ENCODE data around the gene FOXA1. TPM values are rescaled to one million over a fixed set of nuclear protein-coding genes. Genes with fewer than 3 reads are reported as not detected.

FOXA1 gene
- total RNA-seq, 1 donor from 2014 or later: 30.5 TPM

- no peak for DNase-seq
- Histone ChIP-seq H3K36me3 (no peaks in the 10 kb centered on the region), H3K4me3 (peak overlapping the region; percentile 60), H3K27me3 (ENCODE audit: low read depth) (peaks cover 91% of the 10 kb centered on the region), H3K27ac (peak overlapping the region; percentile 83), H3K9me3 (no peaks in the 10 kb centered on the region), H3K4me1 (peaks cover 9% of the 10 kb centered on the region)
- intact Hi-C loops (cut with DNase I): no loop called here
- ATAC-seq: no peak
- TF ChIP-seq CTCF (IDR thresholded peaks at IDR 0.05): no peak
Measured at GRCh38 chr14:37587131-37587803, 7.8 kb downstream of the FOXA1 start.

GRCh38 chr14:37586797-37587130, 8.3 kb downstream of the FOXA1 start:
- H3K9me3 ChIP-seq: no peaks in the 10 kb centered on the region
- H3K27me3 ChIP-seq (ENCODE audit: low read depth): peaks cover 89% of the 10 kb centered on the region
- H3K4me1 ChIP-seq: peaks cover 9% of the 10 kb centered on the region
- no peak for DNase-seq
- TF ChIP-seq CTCF (IDR thresholded peaks at IDR 0.05): no peak
- ATAC-seq: no peak
- H3K36me3 ChIP-seq: no peaks in the 10 kb centered on the region
- H3K27ac ChIP-seq: peak overlapping the region; percentile 83
- intact Hi-C loops (cut with DNase I): no loop called here
- no peak overlapping the region for H3K4me3 ChIP-seq

- Histone ChIP-seq H3K36me3 (no peaks in the 10 kb centered on the region), H3K27me3 (ENCODE audit: low read depth) (peaks cover 87% of the 10 kb centered on the region), H3K4me3 (no peak overlapping the region), H3K9me3 (no peaks in the 10 kb centered on the region), H3K4me1 (peaks cover 9% of the 10 kb centered on the region), H3K27ac (peak overlapping the region; percentile 33)
- TF ChIP-seq CTCF (IDR thresholded peaks at IDR 0.05): no peak
- ATAC-seq: no peak
- intact Hi-C loops (cut with DNase I): no loop called here
- DNase-seq: no peak
Measured at GRCh38 chr14:37585971-37586796, 8.9 kb downstream of the FOXA1 start.

GRCh38 chr14:37585101-37585511, 9.9 kb downstream of the FOXA1 start:
- ATAC-seq (peak in 1 of 2 donors; percentile 4), DNase-seq (no peak)
- peaks cover 76% of the 10 kb centered on the region for H3K27me3 ChIP-seq (ENCODE audit: low read depth)
- no peaks in the 10 kb centered on the region for H3K36me3 ChIP-seq
- H3K4me3 ChIP-seq: peak overlapping the region; percentile 50
- intact Hi-C loops (cut with DNase I): no loop called here
- H3K9me3 ChIP-seq: no peaks in the 10 kb centered on the region
- H3K27ac ChIP-seq: peak overlapping the region; percentile 76
- H3K4me1 ChIP-seq: peaks cover 9% of the 10 kb centered on the region
- no peak for TF ChIP-seq CTCF (IDR thresholded peaks at IDR 0.05)

GRCh38 chr14:37584211-37585100, 10.6 kb downstream of the FOXA1 start:
- H3K4me3 ChIP-seq: peak overlapping the region; percentile 50
- H3K27me3 ChIP-seq (ENCODE audit: low read depth): peaks cover 70% of the 10 kb centered on the region
- no peak for TF ChIP-seq CTCF (IDR thresholded peaks at IDR 0.05)
- intact Hi-C loops (cut with DNase I): no loop called here
- ATAC-seq: peak; percentile 56 to 63
- no peaks in the 10 kb centered on the region for H3K9me3 ChIP-seq
- H3K27ac ChIP-seq: peak overlapping the region; percentile 76
- DNase-seq: no peak
- H3K36me3 ChIP-seq: no peaks in the 10 kb centered on the region
- peaks cover 9% of the 10 kb centered on the region for H3K4me1 ChIP-seq

All from lower lobe of right lung (tissue), 2 donors.